ENCODE measurements around the gene NDST1.

The NDST1 gene

DNA sequence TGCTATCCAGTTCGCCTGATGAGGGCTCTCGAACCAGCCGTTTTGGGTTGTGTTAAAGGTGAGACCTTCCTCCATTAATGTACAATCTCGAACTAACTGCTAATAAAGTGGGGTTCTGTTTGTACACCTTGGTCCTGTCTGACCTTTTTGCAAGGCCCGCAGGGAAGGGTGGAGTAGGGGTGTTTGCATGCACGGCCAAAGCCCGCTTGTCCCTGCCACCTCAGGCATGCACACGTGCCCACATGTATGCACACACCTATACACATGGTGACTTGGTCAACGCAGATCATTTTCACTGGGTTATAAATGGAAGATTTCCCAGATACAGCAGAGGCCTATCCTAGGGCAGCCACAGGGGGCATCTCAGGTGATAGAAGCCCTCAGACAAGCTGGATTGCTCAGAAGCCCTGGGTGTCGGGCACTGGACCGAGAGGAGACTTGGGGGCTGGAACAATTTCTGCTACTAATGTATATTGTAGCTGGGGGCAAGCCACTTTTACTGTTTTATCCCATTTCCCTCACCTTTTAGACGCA, 50.2 kb downstream of the NDST1 start:
- in situ Hi-C loops (cut with MboI; ENCODE audit: low pct_unique_long_range_greater_than_20kb, low sequenced_read_pairs, unreplicated experiment) = loop anchor here (25.0 kb wide), 1 partner anchor 254 kb away; no protein-coding TSS in a partner anchor
- no peak for DNase-seq (ENCODE audit: low spot score)

DNA sequence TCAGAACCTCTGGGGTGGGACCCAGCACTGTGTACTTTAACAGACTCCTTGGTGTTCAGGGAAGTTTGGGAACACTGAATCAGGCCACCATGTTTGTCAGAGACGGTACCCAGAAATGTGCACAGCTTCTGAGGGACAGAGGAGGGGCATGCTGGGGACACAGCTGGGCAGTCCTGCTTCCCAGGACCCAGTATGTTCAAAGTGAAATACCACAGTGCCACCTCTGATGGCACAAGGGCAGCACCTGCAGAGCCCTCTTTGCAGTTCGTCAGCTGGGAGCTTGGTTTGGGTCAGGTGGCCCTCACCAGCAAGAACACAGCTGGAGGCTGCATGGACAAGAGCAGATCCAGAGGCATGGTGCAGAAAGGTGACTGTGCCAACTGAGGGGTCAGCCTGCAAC, 51.2 kb downstream of the NDST1 start:
- TF ChIP-seq, protein P1, sequence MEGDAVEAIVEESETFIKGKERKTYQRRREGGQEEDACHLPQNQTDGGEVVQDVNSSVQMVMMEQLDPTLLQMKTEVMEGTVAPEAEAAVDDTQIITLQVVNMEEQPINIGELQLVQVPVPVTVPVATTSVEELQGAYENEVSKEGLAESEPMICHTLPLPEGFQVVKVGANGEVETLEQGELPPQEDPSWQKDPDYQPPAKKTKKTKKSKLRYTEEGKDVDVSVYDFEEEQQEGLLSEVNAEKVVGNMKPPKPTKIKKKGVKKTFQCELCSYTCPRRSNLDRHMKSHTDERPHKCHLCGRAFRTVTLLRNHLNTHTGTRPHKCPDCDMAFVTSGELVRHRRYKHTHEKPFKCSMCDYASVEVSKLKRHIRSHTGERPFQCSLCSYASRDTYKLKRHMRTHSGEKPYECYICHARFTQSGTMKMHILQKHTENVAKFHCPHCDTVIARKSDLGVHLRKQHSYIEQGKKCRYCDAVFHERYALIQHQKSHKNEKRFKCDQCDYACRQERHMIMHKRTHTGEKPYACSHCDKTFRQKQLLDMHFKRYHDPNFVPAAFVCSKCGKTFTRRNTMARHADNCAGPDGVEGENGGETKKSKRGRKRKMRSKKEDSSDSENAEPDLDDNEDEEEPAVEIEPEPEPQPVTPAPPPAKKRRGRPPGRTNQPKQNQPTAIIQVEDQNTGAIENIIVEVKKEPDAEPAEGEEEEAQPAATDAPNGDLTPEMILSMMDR (IDR thresholded peaks at IDR 0.05; ENCODE audit: extremely low read depth, insufficient read depth, missing control alignments) = no peak
- no peak for DNase-seq (ENCODE audit: low spot score)
- in situ Hi-C loops (cut with MboI; ENCODE audit: low pct_unique_long_range_greater_than_20kb, low sequenced_read_pairs, unreplicated experiment) = loop anchor here (25.0 kb wide), 1 partner anchor 253 kb away; no protein-coding TSS in a partner anchor

More for the DNA sequence above, 50.2 kb downstream of the NDST1 start:
- TF ChIP-seq, protein P1 (IDR thresholded peaks at IDR 0.05; ENCODE audit: extremely low read depth, insufficient read depth, missing control alignments) = no peak

DNA sequence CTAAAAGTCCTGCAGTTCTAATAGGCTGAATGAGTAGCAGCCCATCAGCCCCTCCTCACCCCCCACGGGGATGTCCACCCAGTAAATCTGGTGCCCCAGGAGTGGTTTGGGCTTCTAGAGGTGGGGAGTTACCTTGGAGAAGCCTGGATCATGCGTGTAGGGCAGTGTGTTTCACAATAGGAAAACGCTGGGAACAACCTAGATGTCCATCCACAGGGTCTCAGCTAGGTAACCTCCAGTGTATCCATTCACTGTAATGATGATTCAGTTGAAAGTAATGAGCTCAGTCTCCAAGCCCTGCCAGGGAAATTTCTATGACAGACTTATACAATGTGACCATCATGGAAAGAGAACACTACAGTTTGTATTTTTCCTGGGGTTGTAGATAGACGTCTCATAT, 51.8 kb downstream of the NDST1 start:
- TF ChIP-seq, protein P1 (IDR thresholded peaks at IDR 0.05; ENCODE audit: extremely low read depth, insufficient read depth, missing control alignments) = no peak
- in situ Hi-C loops (cut with MboI; ENCODE audit: low pct_unique_long_range_greater_than_20kb, low sequenced_read_pairs, unreplicated experiment) = loop anchor here (10.0 to 25.0 kb wide), 2 partner anchors 85 to 253 kb away; partner anchors contain the start of gene SYNPO
- no peak for DNase-seq (ENCODE audit: low spot score)

DNA sequence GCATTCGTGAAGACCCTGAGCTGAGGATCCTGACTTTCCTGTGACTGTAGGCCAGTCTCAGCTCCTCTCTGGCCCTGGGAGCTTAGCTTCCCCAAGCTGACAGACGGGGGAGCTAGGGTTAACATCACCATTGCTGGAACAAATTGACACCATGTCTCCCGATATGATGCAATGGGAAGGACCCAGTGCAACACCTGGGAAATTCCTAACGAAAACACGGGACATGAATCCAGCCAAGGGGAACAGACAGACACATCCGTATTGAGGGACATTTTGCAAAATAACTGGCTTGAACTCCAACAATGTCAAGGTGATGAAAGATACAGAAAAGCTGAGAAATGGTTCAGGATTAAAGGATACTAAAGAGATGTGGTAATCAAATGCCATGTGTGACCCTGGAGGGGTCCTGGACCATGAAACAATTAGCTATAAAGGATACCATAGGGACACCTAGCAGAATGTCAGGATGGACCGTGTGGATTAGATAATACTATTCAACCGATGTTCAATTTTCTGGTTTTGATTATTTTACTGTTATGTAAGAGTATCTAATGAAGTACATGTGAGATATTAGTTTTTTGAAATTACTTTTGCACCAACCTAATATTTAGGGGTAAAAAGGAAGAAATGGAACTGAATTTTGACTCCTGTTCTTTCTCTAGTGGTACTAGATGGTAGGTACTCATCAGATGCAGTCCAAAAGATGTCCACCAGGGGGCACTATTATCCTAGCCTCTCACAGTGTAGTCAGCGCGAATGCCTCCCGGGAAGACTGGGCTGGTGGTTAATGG, 52.7 kb downstream of the NDST1 start:
- TF ChIP-seq, protein P1 (IDR thresholded peaks at IDR 0.05; ENCODE audit: extremely low read depth, insufficient read depth, missing control alignments) = peak; percentile 79
- peak; percentile 83 for DNase-seq (ENCODE audit: low spot score)
- in situ Hi-C loops (cut with MboI; ENCODE audit: low pct_unique_long_range_greater_than_20kb, low sequenced_read_pairs, unreplicated experiment) = loop anchor here (10.0 to 25.0 kb wide), 2 partner anchors 84 to 252 kb away; partner anchors contain the start of gene SYNPO

DNA sequence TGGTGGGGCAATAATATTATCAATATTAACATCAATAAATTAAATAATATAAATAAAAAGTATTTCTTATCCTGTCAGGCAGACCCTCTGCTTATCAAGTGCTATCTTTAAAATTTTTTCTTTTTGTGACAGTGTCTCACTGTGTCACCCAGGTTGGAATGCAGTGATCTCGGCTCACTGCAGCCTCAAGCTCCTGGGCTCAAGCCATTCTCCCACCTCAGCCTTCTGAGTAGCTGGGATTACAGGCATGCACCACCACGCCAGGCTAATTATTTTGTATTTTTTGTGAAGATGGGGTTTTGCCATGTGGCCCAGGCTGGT, 53.2 kb downstream of the NDST1 start:
- in situ Hi-C loops (cut with MboI; ENCODE audit: low pct_unique_long_range_greater_than_20kb, low sequenced_read_pairs, unreplicated experiment) = loop anchor here (10.0 to 25.0 kb wide), 2 partner anchors 84 to 251 kb away; partner anchors contain the start of gene SYNPO
- no peak for DNase-seq (ENCODE audit: low spot score)
- TF ChIP-seq, protein P1 (IDR thresholded peaks at IDR 0.05; ENCODE audit: extremely low read depth, insufficient read depth, missing control alignments) = no peak

DNA sequence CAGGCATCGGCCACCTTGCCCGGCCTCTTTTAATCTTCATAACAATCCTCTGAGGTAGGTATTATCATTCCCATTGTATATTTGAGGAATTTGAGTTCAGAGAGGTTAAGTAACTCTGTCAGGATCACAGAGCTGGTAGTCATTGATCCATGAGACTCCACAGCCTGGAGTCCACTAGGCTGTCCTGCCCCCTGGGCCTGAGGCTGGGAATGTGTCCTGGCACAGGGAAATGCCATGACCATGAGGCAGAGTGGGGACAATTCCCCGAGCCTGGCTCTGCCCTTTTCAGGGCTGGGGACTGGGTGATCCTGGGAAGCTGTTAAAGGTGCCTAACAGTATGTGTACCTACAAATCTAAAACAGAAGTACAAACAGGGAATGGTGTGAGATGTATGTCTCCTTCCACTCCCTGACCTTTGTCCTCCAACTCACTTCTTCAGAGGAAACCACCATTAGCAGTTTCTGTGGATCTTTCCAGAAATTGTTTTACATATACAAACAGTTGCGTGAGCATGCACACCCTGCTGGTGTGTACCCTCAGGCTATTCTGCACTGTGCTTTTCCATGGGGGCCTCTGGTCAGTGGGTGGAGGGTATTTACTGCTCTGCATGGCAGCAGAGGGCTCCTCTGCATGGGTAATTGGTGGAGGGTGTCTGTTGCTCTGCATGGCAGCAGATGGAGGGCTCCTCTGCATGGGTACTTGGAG, 53.8 kb downstream of the NDST1 start:
- in situ Hi-C loops (cut with MboI; ENCODE audit: low pct_unique_long_range_greater_than_20kb, low sequenced_read_pairs, unreplicated experiment) = loop anchor here (10.0 to 25.0 kb wide), 2 partner anchors 83 to 251 kb away; partner anchors contain the start of gene SYNPO
- DNase-seq (ENCODE audit: low spot score) = no peak
- TF ChIP-seq, protein P1 (IDR thresholded peaks at IDR 0.05; ENCODE audit: extremely low read depth, insufficient read depth, missing control alignments) = no peak

Measured in GM13977 (cell line).